Left renal cortex interstitium (tissue), 4 donors: ENCODE measurements around the gene MAP3K12. TPM values are rescaled to one million over a fixed set of nuclear protein-coding genes. Genes with fewer than 3 reads are reported as not detected.
"Not testable (repeated sequence)": the region's sequence is repeated elsewhere in the genome, so short reads cannot be mapped to it uniquely, and the experiment has no call there.

Source experiments
- DNase-seq, 4 donors: peaks; one replicate each; pipeline ENCODE4 v3.0.0-alpha.2; 2013; ENCODE audit warnings: low read depth in 4 of 4, low spot score in 2 of 4, missing footprints in 1 of 4
- polyA plus RNA-seq, 4 donors: library from polyadenylated mRNA; unstranded; fragments of 120-200 nt; gene quantifications; one replicate each; pipeline ENCODE4 v1.2.1, GENCODE V29; 2013; ENCODE audit not compliant: insufficient read length in 4 of 4

MAP3K12 gene
- polyA plus RNA-seq, 4 donors, result 17.6 to 37.8 (median 28.6) TPM

GRCh38 chr12:53450936-53451335 lies 48.3 kb downstream of the MAP3K12 start:
- no peak for DNase-seq

- not testable (repeated sequence) for DNase-seq
These were observed 54.5 kb downstream of the MAP3K12 start for GRCh38 chr12:53444593-53445325.

GRCh38 chr12:53443955-53444354 lies 55.3 kb downstream of the MAP3K12 start:
- no peak for DNase-seq

GRCh38 chr12:53441040-53441833 lies 58.0 kb downstream of the MAP3K12 start, which contains the start of gene PRR13:
Gene PRR13 (plus strand): TSS chr12:53441734. CDS start chr12:53442715, 981 bp downstream.
- peak; percentile 92 to 98 (median 94) for DNase-seq

GRCh38 chr12:53439582-53439981 lies 59.7 kb downstream of the MAP3K12 start:
- not testable (repeated sequence) for DNase-seq

- not testable (repeated sequence) for DNase-seq
These were observed 63.9 kb downstream of the MAP3K12 start for GRCh38 chr12:53435326-53435725.

- DNase-seq, result no peak
These were observed 68.1 kb downstream of the MAP3K12 start for GRCh38 chr12:53431187-53431586.

- no peak for DNase-seq
These were observed 69.1 kb downstream of the MAP3K12 start for GRCh38 chr12:53430116-53430515.

Other genes starting within 250 kb of the MAP3K12 start
- 10 to 100 TPM in 2 of 4 donors, 1 to 10 TPM in 2; 8.7 to 18.1 (median 11.4) TPM for gene ESPL1, start 231.2 kb downstream of the MAP3K12 start, polyA plus RNA-seq
- gene PFDN5, start 203.9 kb downstream of the MAP3K12 start, polyA plus RNA-seq, result 100 to 1,000 TPM; 589 to 875 (median 641) TPM
- 10 to 100 TPM; 48.4 to 60.0 (median 57.7) TPM for gene MYG1, start 199.8 kb downstream of the MAP3K12 start, polyA plus RNA-seq
- gene AAAS, start 177.8 kb downstream of the MAP3K12 start, polyA plus RNA-seq, result 10 to 100 TPM; 68.2 to 95.5 (median 83.3) TPM
- under 1 TPM; 0.21 to 0.41 (median 0.29) TPM for gene SP7, start 163.1 kb downstream of the MAP3K12 start, polyA plus RNA-seq
- 10 to 100 TPM; 65.1 to 84.2 (median 78.0) TPM for gene SP1, start 119.3 kb downstream of the MAP3K12 start, polyA plus RNA-seq
- gene AMHR2, start 75.6 kb downstream of the MAP3K12 start, polyA plus RNA-seq, result under 1 TPM; 0.24 to 0.65 (median 0.45) TPM
- 100 to 1,000 TPM; 159 to 202 (median 174) TPM for gene PRR13, start 57.7 kb downstream of the MAP3K12 start, polyA plus RNA-seq
- 1,000 to 10,000 TPM in 3 of 4 donors, 100 to 1,000 TPM in 1; 971 to 1,152 (median 1,079) TPM for gene PCBP2, start 47.4 kb downstream of the MAP3K12 start, polyA plus RNA-seq
- gene TARBP2, start 1.8 kb upstream of the MAP3K12 start, polyA plus RNA-seq, result 10 to 100 TPM; 40.6 to 60.3 (median 53.4) TPM
- gene NPFF, start 8.0 kb upstream of the MAP3K12 start, polyA plus RNA-seq, result 1 to 10 TPM in 1 of 4 donors, under 1 TPM in 1, not detected in 2; 0.73 to 1.3 TPM
- gene ATF7, start 126.9 kb upstream of the MAP3K12 start, polyA plus RNA-seq, result 10 to 100 TPM; 35.6 to 47.6 (median 44.7) TPM
- 100 to 1,000 TPM; 557 to 624 (median 590) TPM for gene ATP5MC2, start 176.6 kb upstream of the MAP3K12 start, polyA plus RNA-seq
- 100 to 1,000 TPM; 111 to 148 (median 133) TPM for gene CALCOCO1, start 228.0 kb upstream of the MAP3K12 start, polyA plus RNA-seq